Neural cell (in vitro differentiated cells): ENCODE data around the gene CABLES2.

ENCODE experiments used
- EZH2 ChIP-seq: fragments of 200-600, 300-800 bp; shearing (Covaris generic), sonication (generic); IDR thresholded peaks from 2 replicates; pipeline ENCODE4 v1.6.1; 2014; ENCODE audit warnings: antibody characterized with exemption, low read length, borderline replicate concordance, mild to moderate bottlenecking; ENCODE audit not compliant: insufficient read depth, poor library complexity, severe bottlenecking
- TF ChIP-seq, protein P1 (sequence below): fragments of 450-650 bp; IDR thresholded peaks from 2 replicates; pipeline ENCODE4 v1.5.1; 2014; ENCODE audit warnings: antibody characterized with exemption, mild to moderate bottlenecking, moderate library complexity; ENCODE audit not compliant: poor library complexity, severe bottlenecking

DNA sequence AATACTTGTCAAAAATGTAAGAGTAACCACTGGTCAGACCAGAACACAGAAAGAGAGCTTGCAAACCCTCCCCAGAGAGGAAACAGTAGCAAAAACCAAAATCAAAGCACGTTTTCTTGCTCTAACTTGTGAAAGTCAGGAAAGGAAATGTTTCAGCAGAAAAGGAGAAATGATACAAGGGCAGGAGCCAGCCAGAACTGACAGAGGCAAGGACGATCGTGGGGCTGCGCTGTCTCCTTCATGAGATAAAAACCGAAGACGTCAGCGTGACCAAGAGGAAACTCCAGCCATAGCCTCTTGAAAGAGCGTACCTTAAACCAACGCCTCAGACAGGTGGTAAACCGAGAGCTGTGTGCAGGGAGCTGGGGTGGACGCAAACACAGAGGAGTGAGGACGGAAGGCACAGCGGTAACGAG is 67.4 kb downstream of the CABLES2 start:
- no peak for TF ChIP-seq EZH2
- TF ChIP-seq, protein P1, sequence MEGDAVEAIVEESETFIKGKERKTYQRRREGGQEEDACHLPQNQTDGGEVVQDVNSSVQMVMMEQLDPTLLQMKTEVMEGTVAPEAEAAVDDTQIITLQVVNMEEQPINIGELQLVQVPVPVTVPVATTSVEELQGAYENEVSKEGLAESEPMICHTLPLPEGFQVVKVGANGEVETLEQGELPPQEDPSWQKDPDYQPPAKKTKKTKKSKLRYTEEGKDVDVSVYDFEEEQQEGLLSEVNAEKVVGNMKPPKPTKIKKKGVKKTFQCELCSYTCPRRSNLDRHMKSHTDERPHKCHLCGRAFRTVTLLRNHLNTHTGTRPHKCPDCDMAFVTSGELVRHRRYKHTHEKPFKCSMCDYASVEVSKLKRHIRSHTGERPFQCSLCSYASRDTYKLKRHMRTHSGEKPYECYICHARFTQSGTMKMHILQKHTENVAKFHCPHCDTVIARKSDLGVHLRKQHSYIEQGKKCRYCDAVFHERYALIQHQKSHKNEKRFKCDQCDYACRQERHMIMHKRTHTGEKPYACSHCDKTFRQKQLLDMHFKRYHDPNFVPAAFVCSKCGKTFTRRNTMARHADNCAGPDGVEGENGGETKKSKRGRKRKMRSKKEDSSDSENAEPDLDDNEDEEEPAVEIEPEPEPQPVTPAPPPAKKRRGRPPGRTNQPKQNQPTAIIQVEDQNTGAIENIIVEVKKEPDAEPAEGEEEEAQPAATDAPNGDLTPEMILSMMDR = no peak
